ENCODE measurements around the gene TSPAN5. TPM values are rescaled to one million over a fixed set of nuclear protein-coding genes. Genes with fewer than 3 reads are reported as not detected.

TSPAN5 gene
- total and polyA plus RNA-seq, 8 donors = 0.23 to 2.6 (median 1.2) TPM

DNA sequence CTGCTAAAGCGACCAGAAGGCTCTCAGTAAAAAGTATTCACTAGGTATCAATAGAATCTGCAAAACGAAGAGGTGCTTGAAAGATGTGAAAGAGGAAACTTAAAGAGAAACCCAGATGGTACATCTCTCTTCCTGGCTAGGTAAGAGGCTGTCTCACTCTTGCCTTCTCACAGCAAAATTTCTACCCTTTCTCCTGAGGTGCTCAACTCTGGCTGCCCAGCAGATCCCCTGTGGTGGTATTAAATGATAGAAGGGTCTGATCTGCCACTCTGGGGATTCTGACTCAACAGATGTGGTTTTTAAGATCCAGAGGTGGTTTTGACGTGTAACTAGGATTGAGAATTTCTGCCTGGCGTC is 14.9 kb upstream of the TSPAN5 start:
- no peak for FAIRE-seq

DNA sequence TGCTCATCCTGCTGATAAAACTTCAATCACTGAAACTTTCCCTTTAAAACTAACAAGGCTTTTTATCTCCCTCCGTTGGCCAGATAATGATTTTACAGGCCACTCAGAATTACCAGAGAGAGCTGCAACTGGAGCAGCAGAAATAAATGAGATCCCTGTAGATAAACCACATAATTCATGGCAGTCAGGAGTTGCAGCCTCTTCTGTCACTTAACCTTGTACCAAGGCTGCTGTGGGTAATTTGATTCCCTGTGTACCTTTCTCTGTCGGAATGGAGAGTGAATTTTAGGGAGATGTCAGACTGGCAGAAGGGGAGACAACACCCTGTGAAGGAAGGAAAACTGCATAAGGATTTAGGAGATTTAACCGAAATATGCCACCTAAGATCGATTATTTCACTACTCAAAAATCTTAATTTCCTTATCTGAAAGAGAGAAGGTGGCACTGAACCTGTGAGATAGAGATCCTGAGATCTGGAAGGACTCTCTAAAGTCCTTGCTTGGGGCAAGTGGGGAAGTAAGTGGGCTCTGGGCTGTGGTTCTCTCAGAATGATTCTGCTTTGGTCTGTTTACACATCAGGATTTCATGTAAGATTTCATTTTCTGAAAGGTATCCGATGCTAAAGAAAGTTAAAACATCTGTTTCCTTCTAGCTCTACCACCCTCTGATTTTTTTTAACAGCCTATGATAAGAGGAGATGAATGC is 14.3 kb upstream of the TSPAN5 start:
- H3K4me3 ChIP-seq = no peak overlapping the region
- H3K4me1 ChIP-seq = no peaks in the 10 kb centered on the region
- H3K36me3 ChIP-seq = no peaks in the 10 kb centered on the region
- 24 to 30% methylated on average over 5 of the region's 5 CpGs for WGBS, 2 donors
- peaks cover 0 to 3% (median 0%) of the 10 kb centered on the region in 4 donors for H3K27me3 ChIP-seq
- H3K27ac ChIP-seq = no peak overlapping the region
- H3K9me3 ChIP-seq = no peaks in the 10 kb centered on the region
- TF ChIP-seq, protein P1, sequence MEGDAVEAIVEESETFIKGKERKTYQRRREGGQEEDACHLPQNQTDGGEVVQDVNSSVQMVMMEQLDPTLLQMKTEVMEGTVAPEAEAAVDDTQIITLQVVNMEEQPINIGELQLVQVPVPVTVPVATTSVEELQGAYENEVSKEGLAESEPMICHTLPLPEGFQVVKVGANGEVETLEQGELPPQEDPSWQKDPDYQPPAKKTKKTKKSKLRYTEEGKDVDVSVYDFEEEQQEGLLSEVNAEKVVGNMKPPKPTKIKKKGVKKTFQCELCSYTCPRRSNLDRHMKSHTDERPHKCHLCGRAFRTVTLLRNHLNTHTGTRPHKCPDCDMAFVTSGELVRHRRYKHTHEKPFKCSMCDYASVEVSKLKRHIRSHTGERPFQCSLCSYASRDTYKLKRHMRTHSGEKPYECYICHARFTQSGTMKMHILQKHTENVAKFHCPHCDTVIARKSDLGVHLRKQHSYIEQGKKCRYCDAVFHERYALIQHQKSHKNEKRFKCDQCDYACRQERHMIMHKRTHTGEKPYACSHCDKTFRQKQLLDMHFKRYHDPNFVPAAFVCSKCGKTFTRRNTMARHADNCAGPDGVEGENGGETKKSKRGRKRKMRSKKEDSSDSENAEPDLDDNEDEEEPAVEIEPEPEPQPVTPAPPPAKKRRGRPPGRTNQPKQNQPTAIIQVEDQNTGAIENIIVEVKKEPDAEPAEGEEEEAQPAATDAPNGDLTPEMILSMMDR (IDR thresholded peaks at IDR 0.05) = no peak
- no peak for FAIRE-seq
- DNase-seq = no peak
- no peak for ATAC-seq
- intact Hi-C loops (cut with DNase I) = no loop called here

More for the DNA sequence above, 14.9 kb upstream of the TSPAN5 start:
- no peak for DNase-seq
- TF ChIP-seq, protein P1 (IDR thresholded peaks at IDR 0.05) = no peak
- 59 to 64% methylated on average over 4 of the region's 4 CpGs for WGBS, 2 donors
- Histone ChIP-seq H3K27ac (no peak overlapping the region), H3K4me3 (no peak overlapping the region), H3K36me3 (no peaks in the 10 kb centered on the region), H3K4me1 (no peaks in the 10 kb centered on the region), H3K9me3 (no peaks in the 10 kb centered on the region), H3K27me3 (peaks cover 0 to 3% (median 0%) of the 10 kb centered on the region in 4 donors)
- ATAC-seq = no peak
- intact Hi-C loops (cut with DNase I) = no loop called here

DNA sequence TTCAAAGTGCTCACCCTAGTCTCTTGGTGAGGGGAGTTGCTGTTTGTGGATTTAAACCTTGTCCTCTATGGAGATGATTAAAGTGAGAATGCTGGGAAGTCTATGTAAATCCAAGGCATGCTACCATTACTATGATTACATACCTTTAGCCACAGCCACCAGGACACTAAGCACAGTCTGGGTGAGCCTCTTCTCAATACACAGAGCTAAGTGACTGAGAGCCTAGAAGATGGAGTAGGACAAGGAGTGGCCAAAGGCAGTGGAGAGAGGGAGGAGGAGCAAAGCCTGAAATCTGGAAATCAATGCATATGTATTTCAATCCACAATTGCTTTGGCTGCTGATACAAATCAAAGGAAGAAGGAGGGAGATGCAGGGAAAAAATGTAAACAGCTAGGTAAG is 12.7 kb upstream of the TSPAN5 start:
- Histone ChIP-seq H3K9me3 (no peaks in the 10 kb centered on the region), H3K4me3 (no peak overlapping the region), H3K36me3 (no peaks in the 10 kb centered on the region), H3K4me1 (no peaks in the 10 kb centered on the region), H3K27ac (no peak overlapping the region), H3K27me3 (peaks cover 0 to 3% (median 0%) of the 10 kb centered on the region in 4 donors)
- TF ChIP-seq, protein P1 (IDR thresholded peaks at IDR 0.05) = no peak
- intact Hi-C loops (cut with DNase I) = no loop called here
- no peak for ATAC-seq
- no peak for FAIRE-seq
- DNase-seq = no peak

DNA sequence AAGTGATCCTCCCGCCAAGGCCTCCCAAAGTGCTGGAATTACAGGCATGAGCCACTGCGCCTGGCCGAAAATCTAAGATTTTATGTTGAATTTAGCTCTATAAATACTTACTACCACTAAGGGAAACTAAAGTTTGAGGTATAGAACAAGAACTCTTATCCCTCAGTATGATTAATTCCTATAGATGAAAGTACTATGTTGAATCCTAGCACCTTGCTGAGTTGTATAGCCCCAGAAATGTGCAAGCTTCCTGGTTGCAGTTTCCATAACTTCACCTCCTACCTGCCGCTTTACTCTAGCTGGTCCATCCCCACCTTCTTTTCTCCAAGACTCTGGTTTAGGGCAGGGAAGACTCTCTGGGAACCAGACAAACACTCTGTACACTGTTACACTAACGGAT is 11.8 kb upstream of the TSPAN5 start:
- Histone ChIP-seq H3K27ac (no peak overlapping the region), H3K4me1 (no peaks in the 10 kb centered on the region), H3K9me3 (no peaks in the 10 kb centered on the region), H3K4me3 (no peak overlapping the region), H3K36me3 (no peaks in the 10 kb centered on the region), H3K27me3 (peaks cover 0 to 3% (median 0%) of the 10 kb centered on the region in 4 donors)
- TF ChIP-seq, protein P1 (IDR thresholded peaks at IDR 0.05) = no peak
- DNase-seq (no peak), FAIRE-seq (no peak), ATAC-seq (no peak)
- 93 to 95% methylated on average over 5 of the region's 5 CpGs for WGBS, 2 donors
- intact Hi-C loops (cut with DNase I) = no loop called here

DNA sequence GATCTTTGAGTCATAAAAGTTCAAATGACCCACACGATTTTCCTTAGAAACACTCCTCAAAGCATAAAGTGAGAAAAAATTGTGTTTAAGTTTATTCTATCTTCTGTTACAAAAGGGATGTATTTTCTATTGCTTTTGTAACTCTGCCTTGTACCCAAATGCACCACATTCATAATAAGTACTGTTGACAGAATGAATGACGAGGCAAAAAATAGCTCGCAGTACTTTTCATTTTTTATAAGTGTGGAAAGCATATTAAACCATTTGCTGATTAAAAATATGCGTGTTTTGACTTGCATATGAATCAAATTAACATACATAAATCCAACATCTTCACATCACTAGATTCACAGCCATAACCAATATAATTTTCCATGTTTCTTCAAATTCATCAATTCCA is 11.2 kb upstream of the TSPAN5 start:
- Histone ChIP-seq H3K9me3 (no peaks in the 10 kb centered on the region), H3K36me3 (no peaks in the 10 kb centered on the region), H3K4me3 (no peak overlapping the region), H3K27me3 (peaks cover 0 to 3% (median 0%) of the 10 kb centered on the region in 4 donors), H3K27ac (no peak overlapping the region), H3K4me1 (no peaks in the 10 kb centered on the region)
- TF ChIP-seq, protein P1 (IDR thresholded peaks at IDR 0.05) = no peak
- FAIRE-seq (no peak), ATAC-seq (no peak), DNase-seq (no peak)
- 76 to 85% methylated on average over 4 of the region's 4 CpGs for WGBS, 2 donors
- intact Hi-C loops (cut with DNase I) = no loop called here

All from pancreas (tissue), 10 donors.